Caco-2 (cell line): ENCODE data around the gene DACH2. TPM values are rescaled to one million over a fixed set of nuclear protein-coding genes. Genes with fewer than 3 reads are reported as not detected.

ENCODE experiments used
- BruUV-seq: library from RNA; stranded (reverse); fragments of 400-500 nt; replicated peaks from 2 replicates; lab custom pipeline; 2021; lab: Mats Ljungman, UMichigan
- CTCF ChIA-PET: fragments of 300-600 bp; sonication (Branson Sonifier 250); formaldehyde crosslinking; loops from one replicate; lab custom pipeline; 2022; ENCODE audit warnings: antibody characterized with exemption; lab: Charles Lee
- POLR2A ChIA-PET: fragments of 300-600 bp; sonication (Branson Sonifier 250); formaldehyde crosslinking; loops from one replicate; lab custom pipeline; 2022; ENCODE audit warnings: antibody characterized with exemption; lab: Charles Lee
- DNase-seq, 2 experiments: peaks; one replicate each; pipeline versions ENCODE4 v3.0.0 to v3.0.0-alpha.2; 2020 to 2022
- H3K27me3 ChIP-seq: replicated peaks from 2 replicates; pipeline ENCODE4 v1.6.0; 2011; ENCODE audit warnings: low read length; ENCODE audit not compliant: control insufficient read depth, insufficient read depth
- H3K36me3 ChIP-seq: 2 replicates; pipeline ENCODE4 v1.5.1; 2011; ENCODE audit warnings: low read length; ENCODE audit not compliant: control insufficient read depth, insufficient read depth
- H3K4me1 ChIP-seq: fragments of 250-450 bp; sonication (Bioruptor Pico); 2 replicates; pipeline ENCODE4 v1.5.1; 2020; ENCODE audit warnings: mild to moderate bottlenecking
- H3K4me3 ChIP-seq: 2 replicates; pipeline ENCODE4 v1.5.1; 2011; ENCODE audit warnings: low read depth, mild to moderate bottlenecking, control low read depth, low read length
- H3K9me3 ChIP-seq: fragments of 250-450 bp; sonication (Bioruptor Pico); 2 replicates; pipeline ENCODE4 v1.5.1; 2020; ENCODE audit warnings: mild to moderate bottlenecking, moderate library complexity
- H3K27ac Mint-ChIP-seq: one replicate; pipeline ENCODE4 v1.8.0; 2022; ENCODE audit warnings: mixed read lengths; ENCODE audit not compliant: unreplicated experiment
- H3K27me3 Mint-ChIP-seq: one replicate; pipeline ENCODE4 v1.8.0; 2022; ENCODE audit warnings: mixed read lengths; ENCODE audit not compliant: insufficient read depth, unreplicated experiment
- H3K36me3 Mint-ChIP-seq: one replicate; pipeline ENCODE4 v1.8.0; 2022; ENCODE audit warnings: mild to moderate bottlenecking, mixed read lengths; ENCODE audit not compliant: insufficient read depth, unreplicated experiment
- H3K4me1 Mint-ChIP-seq: one replicate; pipeline ENCODE4 v1.8.0; 2022; ENCODE audit warnings: low read depth, mixed read lengths; ENCODE audit not compliant: unreplicated experiment
- H3K4me3 Mint-ChIP-seq: one replicate; pipeline ENCODE4 v1.8.0; 2022; ENCODE audit warnings: mild to moderate bottlenecking, moderate library complexity, mixed read lengths; ENCODE audit not compliant: unreplicated experiment
- H3K9me3 Mint-ChIP-seq: one replicate; pipeline ENCODE4 v1.8.0; 2022; ENCODE audit warnings: mixed read lengths; ENCODE audit not compliant: unreplicated experiment
- intact Hi-C: fragments of 100-400 bp; cut with micrococcal nuclease; formaldehyde crosslinking; loops from one replicate; pipeline ENCODE4 v1.10.0; 2022; ENCODE audit not compliant: unreplicated experiment
- total RNA-seq: library from RNA; stranded (reverse); gene quantifications from 2 replicates; pipeline ENCODE4 v1.2.3, GENCODE V29; 2022
- TF ChIP-seq, protein P1 (sequence below), 2 experiments: fragments of 200-600 bp in 1 of 2; IDR thresholded peaks; 1 replicate in 1 of 2; 2 replicates in 1 of 2; pipeline versions ENCODE4 v1.5.1 to v1.8.0; 2011 to 2022; ENCODE audit warnings: antibody characterized with exemption in 1 of 2, control low read depth in 1 of 2, inconsistent platforms in 1 of 2, low read depth in 1 of 2, low read length in 1 of 2, mild to moderate bottlenecking in 1 of 2, moderate library complexity in 1 of 2; ENCODE audit not compliant: insufficient read depth in 1 of 2, severe bottlenecking in 1 of 2, unreplicated experiment in 1 of 2

DACH2 gene
- total RNA-seq, 1 experiment from 2014 or later, result not detected

DNA sequence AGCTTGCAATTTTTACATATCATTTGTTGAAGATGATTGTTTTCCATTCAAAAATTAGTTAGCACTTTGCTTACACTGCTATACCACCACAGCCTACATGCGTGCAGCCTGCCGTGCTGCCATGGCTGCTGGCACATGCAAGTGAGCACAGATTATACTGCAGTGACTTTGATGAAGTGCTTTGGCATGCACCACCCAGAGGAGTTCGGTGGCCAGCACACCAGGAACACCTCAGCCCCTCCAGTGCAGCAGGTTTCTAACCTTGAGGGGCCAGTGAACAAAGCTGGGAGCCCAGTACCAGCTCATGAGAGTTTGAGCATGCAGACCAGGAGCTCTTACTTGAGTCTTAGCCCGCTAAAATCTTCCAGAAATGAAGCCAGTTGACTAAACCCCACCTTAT, 431.5 kb downstream of the DACH2 start:
- H3K4me3 ChIP-seq, result no peak overlapping the region
- Mint-ChIP-seq H3K36me3 (no peaks in the 10 kb centered on the region), H3K4me1 (no peaks in the 10 kb centered on the region), H3K4me3 (no peak overlapping the region), H3K27me3 (peaks cover 3% of the 10 kb centered on the region), H3K27ac (no peak overlapping the region), H3K9me3 (no peaks in the 10 kb centered on the region)
- H3K27me3 ChIP-seq, result no peaks in the 10 kb centered on the region
- no peaks in the 10 kb centered on the region for H3K4me1 ChIP-seq
- H3K9me3 ChIP-seq, result no peaks in the 10 kb centered on the region
- no peaks in the 10 kb centered on the region for H3K36me3 ChIP-seq
- ChIA-PET CTCF (no interaction called here), POLR2A (no interaction called here)
- no TSS peak for BruUV-seq
- intact Hi-C loops, result no loop called here
- DNase-seq, result no peak
- TF ChIP-seq, protein P1, sequence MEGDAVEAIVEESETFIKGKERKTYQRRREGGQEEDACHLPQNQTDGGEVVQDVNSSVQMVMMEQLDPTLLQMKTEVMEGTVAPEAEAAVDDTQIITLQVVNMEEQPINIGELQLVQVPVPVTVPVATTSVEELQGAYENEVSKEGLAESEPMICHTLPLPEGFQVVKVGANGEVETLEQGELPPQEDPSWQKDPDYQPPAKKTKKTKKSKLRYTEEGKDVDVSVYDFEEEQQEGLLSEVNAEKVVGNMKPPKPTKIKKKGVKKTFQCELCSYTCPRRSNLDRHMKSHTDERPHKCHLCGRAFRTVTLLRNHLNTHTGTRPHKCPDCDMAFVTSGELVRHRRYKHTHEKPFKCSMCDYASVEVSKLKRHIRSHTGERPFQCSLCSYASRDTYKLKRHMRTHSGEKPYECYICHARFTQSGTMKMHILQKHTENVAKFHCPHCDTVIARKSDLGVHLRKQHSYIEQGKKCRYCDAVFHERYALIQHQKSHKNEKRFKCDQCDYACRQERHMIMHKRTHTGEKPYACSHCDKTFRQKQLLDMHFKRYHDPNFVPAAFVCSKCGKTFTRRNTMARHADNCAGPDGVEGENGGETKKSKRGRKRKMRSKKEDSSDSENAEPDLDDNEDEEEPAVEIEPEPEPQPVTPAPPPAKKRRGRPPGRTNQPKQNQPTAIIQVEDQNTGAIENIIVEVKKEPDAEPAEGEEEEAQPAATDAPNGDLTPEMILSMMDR (IDR thresholded peaks at IDR 0.05; ENCODE audit: insufficient read depth in 1 of 2, low read depth in 1 of 2, low read length in 1 of 2, severe bottlenecking in 1 of 2, unreplicated experiment in 1 of 2), result no peak

DNA sequence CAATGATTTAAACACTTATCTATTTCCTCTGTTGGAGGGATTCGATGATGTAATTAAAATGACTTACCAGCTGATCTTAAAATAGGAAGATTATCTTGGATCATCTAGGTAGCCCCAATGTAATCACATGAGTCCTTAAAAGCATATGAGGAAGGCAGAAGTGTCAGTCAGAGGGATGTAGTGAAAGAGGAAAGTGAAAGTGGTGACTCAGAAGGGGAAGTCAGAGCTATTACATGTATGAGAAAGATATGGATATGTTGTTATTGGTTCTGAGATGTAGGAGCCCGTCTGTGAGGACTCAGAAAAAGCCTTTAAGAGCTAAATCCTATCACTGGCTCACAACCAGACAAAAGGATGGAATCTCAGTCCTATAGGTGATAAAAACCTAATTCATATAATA, 456.4 kb downstream of the DACH2 start:
- ChIA-PET POLR2A (no interaction called here), CTCF (no interaction called here)
- Mint-ChIP-seq H3K27ac (no peak overlapping the region), H3K9me3 (peaks cover 2% of the 10 kb centered on the region), H3K27me3 (no peaks in the 10 kb centered on the region), H3K4me1 (no peaks in the 10 kb centered on the region), H3K36me3 (no peaks in the 10 kb centered on the region), H3K4me3 (no peak overlapping the region)
- no peak for DNase-seq
- no peak overlapping the region for H3K4me3 ChIP-seq
- intact Hi-C loops, result no loop called here
- TF ChIP-seq, protein P1 (IDR thresholded peaks at IDR 0.05; ENCODE audit: insufficient read depth in 1 of 2, low read depth in 1 of 2, low read length in 1 of 2, severe bottlenecking in 1 of 2, unreplicated experiment in 1 of 2), result no peak
- H3K27me3 ChIP-seq, result no peaks in the 10 kb centered on the region
- H3K36me3 ChIP-seq, result no peaks in the 10 kb centered on the region
- H3K4me1 ChIP-seq, result no peaks in the 10 kb centered on the region
- no TSS peak for BruUV-seq
- H3K9me3 ChIP-seq, result no peaks in the 10 kb centered on the region

DNA sequence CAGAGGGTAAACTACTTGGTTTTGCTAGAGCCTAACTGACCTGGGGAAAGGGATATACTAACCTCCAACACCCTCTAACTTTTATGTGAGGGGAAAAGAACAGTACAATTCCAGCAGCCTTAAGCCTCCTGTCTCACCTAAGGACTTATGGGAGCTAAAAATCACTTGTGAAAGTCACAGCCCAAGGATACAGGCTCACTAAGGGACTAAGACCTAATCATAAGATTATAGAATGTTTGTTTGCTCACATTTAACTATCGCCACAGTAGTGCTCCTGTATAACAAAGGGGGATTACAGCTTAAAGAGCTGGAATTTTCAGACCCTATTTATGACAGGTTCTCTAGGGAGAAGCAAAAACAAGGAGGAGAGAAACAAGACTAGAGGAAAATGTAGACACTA, 548.7 kb downstream of the DACH2 start:
- Mint-ChIP-seq H3K27me3 (no peaks in the 10 kb centered on the region), H3K9me3 (no peaks in the 10 kb centered on the region), H3K36me3 (no peaks in the 10 kb centered on the region), H3K4me3 (no peak overlapping the region), H3K27ac (no peak overlapping the region), H3K4me1 (no peaks in the 10 kb centered on the region)
- CTCF ChIA-PET, result no interaction called here
- no peaks in the 10 kb centered on the region for H3K36me3 ChIP-seq
- H3K4me3 ChIP-seq, result no peak overlapping the region
- H3K9me3 ChIP-seq, result no peaks in the 10 kb centered on the region
- BruUV-seq, result no TSS peak
- intact Hi-C loops, result no loop called here
- no peaks in the 10 kb centered on the region for H3K27me3 ChIP-seq
- POLR2A ChIA-PET, result no interaction called here
- TF ChIP-seq, protein P1 (IDR thresholded peaks at IDR 0.05; ENCODE audit: insufficient read depth in 1 of 2, low read depth in 1 of 2, low read length in 1 of 2, severe bottlenecking in 1 of 2, unreplicated experiment in 1 of 2), result no peak
- DNase-seq, result no peak
- no peaks in the 10 kb centered on the region for H3K4me1 ChIP-seq
